WTC11 (cell line): ENCODE measurements around the gene LRRIQ4. TPM values are rescaled to one million over a fixed set of nuclear protein-coding genes. Genes with fewer than 3 reads are reported as not detected.
A peak's percentile ranks its signal among the peaks of the same experiment; 100 is the strongest.

ENCODE experiments used
- ATAC-seq: fragments of 200-7000 bp; cut with Tn5 transposase; 2 replicates; pipeline ENCODE4 v1.10.0; 2021; ENCODE audit warnings: mild to moderate bottlenecking, moderate library complexity
- CTCF ChIA-PET: fragments of 300-600 bp; sonication (Branson Sonifier 250); formaldehyde crosslinking; loops from one replicate; lab custom pipeline; 2021; ENCODE audit warnings: antibody characterized with exemption; lab: Charles Lee
- POLR2A ChIA-PET: fragments of 350-600 bp; sonication (Branson Sonifier 250); formaldehyde crosslinking; loops from one replicate; lab custom pipeline; 2021; ENCODE audit warnings: antibody characterized with exemption; lab: Charles Lee
- DNase-seq: peaks from one replicate; pipeline ENCODE4 v3.0.0; 2021; ENCODE audit warnings: low spot score
- H3K27ac Mint-ChIP-seq: 2 replicates; pipeline ENCODE4 v1.8.0; 2021; ENCODE audit warnings: mixed read lengths
- H3K27me3 Mint-ChIP-seq: 2 replicates; pipeline ENCODE4 v1.8.0; 2021; ENCODE audit warnings: low read depth, mild to moderate bottlenecking, moderate library complexity, mixed read lengths
- H3K36me3 Mint-ChIP-seq: 2 replicates; pipeline ENCODE4 v1.8.0; 2021; ENCODE audit warnings: mixed read lengths
- H3K4me1 Mint-ChIP-seq: 2 replicates; pipeline ENCODE4 v1.8.0; 2022; ENCODE audit warnings: mixed read lengths
- H3K4me3 Mint-ChIP-seq: 2 replicates; pipeline ENCODE4 v1.8.0; 2021; ENCODE audit warnings: mild to moderate bottlenecking, moderate library complexity, mixed read lengths
- H3K9me3 Mint-ChIP-seq: 2 replicates; pipeline ENCODE4 v1.8.0; 2021; ENCODE audit warnings: mixed read lengths
- ATF3 ChIP-seq: sonication (generic); formaldehyde crosslinking; conservative IDR thresholded peaks from 2 replicates; pipeline ENCODE4 v1.8.1; 2022; ENCODE audit warnings: mild to moderate bottlenecking, missing genetic modification reagents
- CBFB ChIP-seq: sonication (generic); formaldehyde crosslinking; IDR thresholded peaks from 2 replicates; pipeline ENCODE4 v1.8.1; 2022; ENCODE audit warnings: mild to moderate bottlenecking, low read depth, missing genetic modification reagents
- CREB1 ChIP-seq: sonication (generic); formaldehyde crosslinking; IDR thresholded peaks from 2 replicates; pipeline ENCODE4 v1.8.0; 2023; ENCODE audit warnings: mild to moderate bottlenecking, missing genetic modification reagents
- E2F1 ChIP-seq: sonication (generic); formaldehyde crosslinking; IDR thresholded peaks from 2 replicates; pipeline ENCODE4 v1.8.0; 2022; ENCODE audit warnings: mild to moderate bottlenecking, missing genetic modification reagents
- EMX1 ChIP-seq: fragments of 250-450 bp; sonication (Bioruptor Pico); IDR thresholded peaks from 2 replicates; pipeline ENCODE4 v1.8.0; 2021; ENCODE audit warnings: mild to moderate bottlenecking
- FOXK1 ChIP-seq: sonication (generic); formaldehyde crosslinking; IDR thresholded peaks from 2 replicates; pipeline ENCODE4 v1.8.0; 2022; ENCODE audit warnings: mild to moderate bottlenecking, moderate library complexity, missing genetic modification reagents
- FOXP1 ChIP-seq: sonication (generic); formaldehyde crosslinking; IDR thresholded peaks from 2 replicates; pipeline ENCODE4 v1.8.0; 2022; ENCODE audit warnings: missing genetic modification reagents, mild to moderate bottlenecking, moderate library complexity, borderline replicate concordance
- HMGXB4 ChIP-seq: sonication (generic); formaldehyde crosslinking; IDR thresholded peaks from 2 replicates; pipeline ENCODE4 v1.8.1; 2023; ENCODE audit warnings: mild to moderate bottlenecking, moderate library complexity, missing genetic modification reagents
- KAT7 ChIP-seq: sonication (generic); formaldehyde crosslinking; IDR thresholded peaks from 2 replicates; pipeline ENCODE4 v1.8.1; 2023; ENCODE audit warnings: missing genetic modification reagents, mild to moderate bottlenecking, borderline replicate concordance
- NFYB ChIP-seq: sonication (generic); formaldehyde crosslinking; conservative IDR thresholded peaks from 2 replicates; pipeline ENCODE4 v1.8.0; 2022; ENCODE audit warnings: low read depth, missing genetic modification reagents
- PRDM15 ChIP-seq: sonication (generic); formaldehyde crosslinking; IDR thresholded peaks from 2 replicates; pipeline ENCODE4 v1.8.0; 2022; ENCODE audit warnings: missing genetic modification reagents
- USF1 ChIP-seq: sonication (generic); formaldehyde crosslinking; IDR thresholded peaks from 2 replicates; pipeline ENCODE4 v1.8.0; 2022; ENCODE audit warnings: mild to moderate bottlenecking, missing genetic modification reagents
- ZMAT4 ChIP-seq: fragments of 250-450 bp; sonication (Bioruptor Pico); IDR thresholded peaks from 2 replicates; pipeline ENCODE4 v1.9.0; 2021; ENCODE audit warnings: mild to moderate bottlenecking
- ZNF138 ChIP-seq: sonication (generic); formaldehyde crosslinking; conservative IDR thresholded peaks from 2 replicates; pipeline ENCODE4 v1.8.1; 2022; ENCODE audit warnings: mild to moderate bottlenecking, moderate library complexity, missing genetic modification reagents
- ZNF281 ChIP-seq: sonication (generic); formaldehyde crosslinking; IDR thresholded peaks from 2 replicates; pipeline ENCODE4 v1.8.0; 2023; ENCODE audit warnings: mild to moderate bottlenecking, missing genetic modification reagents
- ZNF416 ChIP-seq: fragments of 250-450 bp; sonication (Bioruptor Pico); IDR thresholded peaks from 2 replicates; pipeline ENCODE4 v1.9.0; 2021; ENCODE audit warnings: mild to moderate bottlenecking, inconsistent platforms
- ZNF671 ChIP-seq: fragments of 250-450 bp; sonication (Bioruptor Pico); IDR thresholded peaks from 2 replicates; pipeline ENCODE4 v1.8.0; 2021; ENCODE audit warnings: mild to moderate bottlenecking
- total RNA-seq: library from RNA; stranded (reverse); gene quantifications from 3 replicates; pipeline ENCODE4 v1.2.3, GENCODE V29; 2021

LRRIQ4 gene
- total RNA-seq, 1 experiment from 2014 or later: 0.09 TPM

- TF ChIP-seq ATF3 (no peak), ZNF281 (CRISPR knock-in tag) (no peak), EMX1 (no peak)
- DNase-seq (no peak), ATAC-seq (no peak)
- POLR2A ChIA-PET: no interaction called here
- Mint-ChIP-seq H3K36me3 (no peaks in the 10 kb centered on the region), H3K4me3 (no peak overlapping the region), H3K27me3 (no peaks in the 10 kb centered on the region), H3K27ac (no peak overlapping the region), H3K4me1 (no peaks in the 10 kb centered on the region), H3K9me3 (peaks cover 9% of the 10 kb centered on the region)
- CTCF ChIA-PET: no interaction called here
These were observed 66.4 kb downstream of the LRRIQ4 start for GRCh38 chr3:169879013-169879557.

- no peak for DNase-seq
- Mint-ChIP-seq H3K4me1 (no peaks in the 10 kb centered on the region), H3K9me3 (peaks cover 7% of the 10 kb centered on the region), H3K27me3 (no peaks in the 10 kb centered on the region), H3K36me3 (no peaks in the 10 kb centered on the region), H3K4me3 (no peak overlapping the region), H3K27ac (no peak overlapping the region)
- peak; percentile 85 for ATAC-seq
- no peak for TF ChIP-seq E2F1 (CRISPR knock-in tag)
- TF ChIP-seq FOXP1 (CRISPR knock-in tag): no peak
- TF ChIP-seq HMGXB4: no peak
- TF ChIP-seq PRDM15 (CRISPR knock-in tag): no peak
- TF ChIP-seq USF1 (CRISPR knock-in tag): no peak
- TF ChIP-seq ZMAT4 (CRISPR knock-in tag): no peak
- TF ChIP-seq FOXK1 (CRISPR knock-in tag): no peak
- TF ChIP-seq ZNF416 (CRISPR knock-in tag): no peak
- TF ChIP-seq ZNF671 (CRISPR knock-in tag): no peak
- TF ChIP-seq CBFB: no peak
- TF ChIP-seq ZNF138 (CRISPR knock-in tag): no peak
- no peak for TF ChIP-seq NFYB (CRISPR knock-in tag)
- no peak for TF ChIP-seq CREB1 (CRISPR knock-in tag)
- no peak for TF ChIP-seq KAT7
- CTCF ChIA-PET: no interaction called here
- POLR2A ChIA-PET: no interaction called here
These were observed 67.3 kb downstream of the LRRIQ4 start for GRCh38 chr3:169879845-169880575.
